OCI-LY3 (cell line): ENCODE results near the gene MUTYH.

Experiments used
- CTCF ChIP-seq: fragments of 200-600, 300-600 bp; sonication (generic); IDR thresholded peaks from 2 replicates; pipeline ENCODE4 v1.5.1; 2014; ENCODE audit warnings: antibody characterized with exemption, low read length, low read depth
- EZH2phosphoT487 ChIP-seq: fragments of 200-600 bp; shearing (Covaris generic); IDR thresholded peaks from 2 replicates; pipeline ENCODE4 v1.6.1; 2018; ENCODE audit warnings: antibody characterized with exemption, mixed run types, low read depth

GRCh38 chr1:45386219-45386618 is 46.0 kb upstream of the MUTYH start:
- TF ChIP-seq CTCF = no peak
- no peak for TF ChIP-seq EZH2phosphoT487
